NCI-H2196 treated with DMSO at 0.1 percent for 48 hours (cell line): Measurements from ENCODE around the gene HES7.
"Not testable (repeated sequence)": the region's sequence is repeated elsewhere in the genome, so short reads cannot be mapped to it uniquely, and the experiment has no call there.

Source experiments
- DNase-seq: peaks from one replicate; lab custom pipeline; 2025; ENCODE audit not compliant: unreplicated experiment; lab: John Stamatoyannopoulos, UW

Gene HES7

DNA sequence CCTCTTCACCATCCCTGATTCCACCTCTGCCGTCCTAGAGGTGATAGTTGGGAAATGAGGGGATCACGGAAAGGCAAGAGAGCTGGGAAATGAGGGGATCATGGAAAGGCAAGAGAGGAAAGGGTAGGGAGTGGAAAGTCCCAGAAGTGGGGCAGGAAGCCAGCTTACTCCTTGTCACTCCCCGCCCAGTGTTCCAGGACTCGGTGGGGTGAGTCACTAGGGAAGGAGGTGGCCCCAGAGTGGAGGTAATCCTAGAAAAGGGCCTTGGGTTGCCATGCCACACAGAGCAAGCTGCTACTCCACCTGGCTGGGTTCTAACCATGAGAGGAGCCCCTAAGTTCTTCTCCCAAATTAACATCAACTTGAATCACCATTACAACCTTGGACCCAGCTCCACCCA, 20.4 kb downstream of the HES7 start:
- DNase-seq: no peak

DNA sequence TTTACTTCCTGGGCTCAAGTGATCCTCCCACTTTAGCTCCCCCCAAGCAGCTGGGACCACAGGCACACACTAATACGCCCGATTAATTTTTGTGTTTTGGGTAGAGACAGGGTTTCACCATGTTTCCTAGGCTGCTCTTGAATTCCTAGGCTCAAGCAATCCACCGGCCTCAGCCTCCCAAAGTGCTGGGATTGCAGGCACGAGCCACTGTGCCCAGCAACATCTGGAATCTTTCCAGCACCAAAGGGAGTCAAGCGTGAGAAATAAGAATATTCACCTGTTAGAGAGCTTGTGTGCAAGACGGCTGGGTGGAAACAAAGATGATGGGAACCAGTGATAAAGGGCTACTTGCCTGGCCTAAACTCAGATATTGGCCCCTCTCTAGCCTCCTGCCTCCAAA, 22.2 kb downstream of the HES7 start:
- DNase-seq: no peak

DNA sequence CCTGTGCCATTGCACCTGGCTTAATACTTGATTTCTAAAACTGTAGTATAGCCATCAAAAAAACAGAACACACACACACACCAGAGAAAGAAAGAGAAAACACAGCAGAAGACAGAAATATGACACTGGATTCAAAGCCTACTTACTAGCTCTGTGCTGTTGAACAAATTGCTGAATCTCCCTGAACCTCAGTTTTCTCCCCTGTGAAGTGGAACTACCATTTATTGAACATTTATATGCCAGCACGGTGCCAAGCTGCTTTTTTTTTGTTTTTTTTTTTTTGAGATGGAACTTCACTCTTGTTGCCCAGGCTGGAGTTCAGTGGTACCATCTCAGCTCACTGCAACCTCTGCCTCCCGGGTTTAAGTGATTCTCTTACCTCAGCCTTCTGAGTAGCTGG, 23.1 kb downstream of the HES7 start:
- no peak for DNase-seq

DNA sequence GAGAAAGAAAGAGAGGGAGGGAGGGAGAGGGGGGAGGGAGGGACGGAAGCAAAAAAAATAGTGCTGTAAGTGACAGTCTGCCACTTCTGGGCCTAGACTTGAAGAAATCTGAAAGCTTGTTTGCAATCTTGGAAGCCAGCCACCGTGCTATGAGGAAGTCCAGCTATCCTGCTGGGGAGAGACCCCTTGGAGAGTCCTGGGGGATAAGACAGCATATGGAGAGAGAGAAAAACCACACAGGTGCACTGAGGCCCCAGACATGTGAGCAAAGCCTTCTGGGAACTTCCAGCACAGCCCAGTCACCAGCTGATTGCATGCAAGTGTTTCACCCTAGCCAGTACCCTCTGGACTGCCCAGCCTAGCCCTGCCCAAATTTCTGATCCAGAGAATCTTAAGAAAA, 23.8 kb downstream of the HES7 start:
- DNase-seq: no peak

DNA sequence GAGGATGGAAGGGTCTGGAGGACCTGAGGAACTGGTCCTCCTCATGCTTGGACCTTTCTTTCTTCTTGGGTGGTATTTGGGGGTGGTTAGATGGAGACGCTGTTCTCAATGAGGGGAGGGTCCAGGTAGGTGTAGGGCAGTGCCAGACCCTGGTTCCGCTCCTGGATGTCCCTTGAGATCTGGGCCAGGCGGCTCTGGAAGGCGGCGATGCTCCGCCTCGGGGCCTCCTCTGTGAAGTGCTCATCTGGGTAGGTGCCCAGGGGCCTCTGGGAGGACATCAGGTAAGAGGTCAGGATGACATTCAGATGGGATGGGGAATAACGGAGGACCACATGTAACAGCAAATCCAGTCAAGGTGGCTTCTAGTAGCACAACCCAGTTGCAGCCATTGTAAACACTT, 27.4 kb downstream of the HES7 start:
- DNase-seq: no peak

DNA sequence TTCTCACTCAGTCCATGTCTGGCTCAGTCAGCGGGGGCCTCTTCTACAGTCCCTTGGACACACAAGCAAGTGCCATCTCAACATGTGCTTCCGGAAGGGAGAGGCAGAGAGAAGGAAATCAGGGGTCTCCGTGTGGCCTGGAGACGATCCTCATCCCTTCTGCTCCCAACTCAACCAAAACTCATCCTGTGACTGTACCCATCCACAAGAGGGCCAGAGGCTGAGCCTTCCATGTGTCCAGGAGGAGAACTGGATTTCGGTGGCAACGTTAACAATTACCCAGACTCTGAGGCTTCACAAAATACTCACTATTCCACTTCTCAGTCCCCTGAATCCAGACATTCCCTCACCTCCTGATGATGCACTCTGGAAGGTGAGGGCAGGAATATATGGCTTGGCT, 28.5 kb downstream of the HES7 start:
- DNase-seq: no peak

DNA sequence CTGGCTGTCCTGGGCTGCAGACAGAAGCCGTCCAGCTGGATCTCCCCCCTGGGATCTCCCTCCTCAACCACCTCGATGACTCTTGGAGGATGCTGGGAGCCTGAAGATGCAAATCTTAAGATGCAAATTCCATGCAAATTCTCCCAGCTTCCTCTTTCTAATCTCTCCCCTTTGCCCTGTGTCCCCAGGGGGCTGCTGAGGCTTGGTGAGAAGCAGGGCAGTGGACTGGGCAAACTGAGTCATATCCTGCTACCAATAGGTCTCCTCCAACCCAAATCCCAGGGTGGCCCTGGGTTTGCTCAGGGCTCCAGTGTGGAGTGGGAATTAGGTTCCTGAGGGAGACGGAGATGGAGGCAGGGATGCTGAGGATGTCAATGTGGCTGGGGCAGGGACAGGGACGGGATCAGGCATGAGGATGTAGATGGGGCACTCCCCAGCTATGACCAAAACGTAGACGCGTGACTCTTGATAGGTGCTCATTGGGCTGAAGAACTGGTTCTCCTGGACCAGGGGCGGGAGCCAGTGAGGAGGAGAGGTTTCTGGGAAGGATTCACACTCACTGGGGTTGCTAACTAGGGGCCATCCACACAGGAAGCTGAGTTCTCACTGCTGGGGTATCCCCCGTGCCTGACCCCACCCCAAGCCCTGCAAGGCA, 32.7 kb downstream of the HES7 start:
- DNase-seq: no peak

DNA sequence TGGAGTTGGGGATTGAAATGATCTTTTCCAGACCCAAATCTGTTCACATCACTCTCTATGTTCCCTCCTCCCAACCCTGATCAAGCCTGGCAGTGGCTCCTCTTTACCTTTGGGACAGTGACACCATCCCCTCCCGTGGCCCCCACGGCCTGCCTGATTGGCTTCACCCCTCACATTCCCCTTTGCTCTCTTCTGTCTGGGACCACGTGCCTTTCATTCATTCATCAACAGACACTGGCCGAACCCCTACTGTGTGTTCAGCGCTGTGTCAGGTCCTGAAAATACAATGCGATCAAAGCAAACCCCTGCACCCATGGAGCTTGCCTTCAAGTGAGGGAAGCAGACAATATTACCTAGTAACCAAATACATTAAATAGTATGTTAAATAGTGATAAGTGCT, 34.2 kb downstream of the HES7 start:
- no peak for DNase-seq

DNA sequence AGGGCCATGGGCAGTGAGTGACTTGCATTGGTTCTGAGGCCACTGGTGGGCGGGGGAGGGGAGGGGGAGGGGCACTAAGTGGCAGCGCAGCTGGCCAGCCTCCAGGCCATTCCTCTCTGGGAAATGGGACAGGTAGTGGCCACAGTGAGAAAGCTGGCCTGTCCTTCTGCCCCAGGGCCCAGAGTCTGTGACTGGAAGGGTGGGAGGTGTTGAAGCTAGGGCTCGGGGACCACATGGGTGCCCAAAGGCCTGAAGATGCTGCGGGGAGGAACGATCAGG, 36.0 kb downstream of the HES7 start:
- DNase-seq: no peak

DNA sequence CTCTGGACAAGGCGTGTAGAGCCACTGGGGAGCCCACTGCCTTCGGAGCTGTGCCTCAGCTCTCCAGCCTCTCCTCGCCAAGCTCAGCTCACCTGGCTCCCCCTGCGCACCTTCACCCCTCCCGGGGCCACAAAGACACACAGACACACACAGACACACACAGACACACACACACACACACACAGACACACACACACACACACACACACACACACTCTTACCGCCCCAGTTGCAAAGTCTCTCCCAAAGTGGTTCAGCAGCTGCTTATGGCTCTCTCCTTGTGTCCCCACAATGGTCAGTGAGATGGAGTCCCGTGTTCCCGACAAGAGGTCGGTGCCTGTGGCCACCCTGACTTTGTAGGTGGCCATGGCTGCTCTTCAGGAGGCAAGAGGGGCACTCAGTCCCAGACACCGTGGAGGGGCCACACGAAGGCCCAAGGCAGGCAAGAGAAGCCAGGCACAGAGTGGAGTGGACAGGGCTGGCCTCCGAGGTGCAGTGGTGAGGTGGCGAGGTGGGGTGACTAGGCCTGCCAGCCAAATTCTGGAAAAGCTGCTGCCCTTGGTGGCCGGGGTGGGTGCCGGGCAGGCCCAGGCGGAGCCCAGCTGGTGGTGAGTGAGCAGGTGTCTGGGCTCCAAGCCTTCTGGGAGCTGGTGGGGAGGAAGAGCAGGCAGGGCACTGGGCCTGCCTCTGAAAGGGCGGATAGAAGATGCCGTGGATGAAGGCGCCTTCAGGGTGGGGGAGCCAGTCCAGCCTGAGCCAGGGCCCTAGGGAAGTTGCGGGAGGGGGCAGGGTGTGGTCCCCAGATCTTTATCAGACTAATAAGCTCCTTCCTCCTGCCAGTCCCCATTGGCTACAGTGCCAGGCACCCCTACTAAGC, 36.6 kb downstream of the HES7 start, which contains the start of gene ALOX12B:
ALOX12B (minus strand) TSS at position 642 of the 877 bp plus-strand sequence; CDS start at position 368, 274 bp downstream.
- no peak for DNase-seq

DNA sequence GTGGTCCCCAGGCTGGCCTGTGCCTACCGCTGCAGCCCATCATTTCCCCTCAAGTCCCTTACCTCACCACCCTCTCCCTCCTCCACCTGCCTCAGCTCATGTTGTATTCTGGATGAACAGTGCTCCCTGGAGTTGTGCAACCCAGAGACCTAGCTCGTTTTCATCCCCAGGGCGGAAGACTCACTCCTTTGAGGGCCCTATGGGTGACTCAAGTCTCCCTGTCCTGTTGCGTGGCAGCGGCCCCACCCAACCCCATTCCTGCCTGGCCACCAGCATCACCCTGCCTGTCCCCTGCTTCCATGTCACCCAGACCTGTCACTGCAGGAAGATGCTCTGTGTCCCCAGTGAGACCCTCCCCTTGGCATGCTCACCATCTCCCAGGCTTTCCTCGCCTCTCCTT, 39.7 kb downstream of the HES7 start:
- no peak for DNase-seq

DNA sequence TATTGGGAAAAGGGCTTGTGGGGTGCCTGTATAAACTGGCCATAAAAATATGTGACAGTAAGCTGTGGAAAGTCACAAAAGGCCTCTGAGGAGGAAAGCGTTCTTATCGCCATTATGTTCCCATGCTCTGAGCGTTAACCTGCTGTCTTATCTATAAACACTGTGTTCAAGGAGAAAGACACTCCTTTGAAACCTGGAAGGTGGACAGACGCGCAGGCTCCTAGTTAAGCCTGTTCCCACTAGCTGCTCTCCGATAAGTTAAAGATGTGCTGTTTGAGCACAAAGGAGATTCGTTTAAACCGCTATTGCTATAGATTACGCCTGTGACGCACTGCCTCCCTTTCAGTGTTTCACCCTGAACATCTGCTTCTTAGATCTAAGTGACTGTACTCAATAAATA, 41.6 kb downstream of the HES7 start:
- no peak for DNase-seq

DNA sequence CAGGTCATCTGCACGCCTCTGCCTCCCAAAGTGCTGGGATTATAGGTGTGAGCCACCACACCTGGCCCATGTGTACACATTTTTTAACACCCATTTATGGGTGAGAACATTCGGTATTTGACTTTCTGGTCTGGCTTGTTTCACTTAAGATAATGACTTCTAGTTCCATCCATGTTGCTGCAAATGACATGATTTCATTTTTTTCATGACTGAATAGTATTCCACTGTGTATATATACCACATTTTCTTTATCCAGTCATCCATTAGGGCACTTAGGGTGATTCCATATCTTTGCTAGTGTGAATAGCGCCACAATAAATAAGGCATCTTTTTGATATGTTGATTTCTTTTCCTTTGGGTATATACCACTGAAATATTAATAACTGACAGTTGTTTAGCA, 42.0 kb downstream of the HES7 start:
- DNase-seq: no peak

DNA sequence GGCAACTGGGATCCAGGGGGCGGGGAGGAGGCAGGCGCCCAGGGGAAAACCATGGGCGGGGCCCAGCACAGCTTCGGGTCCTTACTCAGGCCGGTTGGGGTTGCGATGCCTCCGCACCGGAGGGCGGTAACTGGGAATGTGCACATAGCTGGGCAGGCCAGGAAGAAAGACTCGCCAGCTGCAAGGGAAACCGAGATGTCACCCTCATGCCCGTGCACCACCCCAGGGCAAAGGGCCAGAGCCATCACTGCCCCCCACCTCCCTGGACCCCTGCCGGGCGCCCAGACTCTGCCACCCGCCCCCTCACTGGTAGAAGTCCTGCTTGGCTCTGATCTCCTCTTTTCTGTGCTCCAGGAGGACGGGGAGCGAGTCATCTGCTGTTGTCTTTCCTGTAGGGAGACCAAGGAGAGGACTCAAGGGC, 43.1 kb downstream of the HES7 start:
- no peak for DNase-seq

DNA sequence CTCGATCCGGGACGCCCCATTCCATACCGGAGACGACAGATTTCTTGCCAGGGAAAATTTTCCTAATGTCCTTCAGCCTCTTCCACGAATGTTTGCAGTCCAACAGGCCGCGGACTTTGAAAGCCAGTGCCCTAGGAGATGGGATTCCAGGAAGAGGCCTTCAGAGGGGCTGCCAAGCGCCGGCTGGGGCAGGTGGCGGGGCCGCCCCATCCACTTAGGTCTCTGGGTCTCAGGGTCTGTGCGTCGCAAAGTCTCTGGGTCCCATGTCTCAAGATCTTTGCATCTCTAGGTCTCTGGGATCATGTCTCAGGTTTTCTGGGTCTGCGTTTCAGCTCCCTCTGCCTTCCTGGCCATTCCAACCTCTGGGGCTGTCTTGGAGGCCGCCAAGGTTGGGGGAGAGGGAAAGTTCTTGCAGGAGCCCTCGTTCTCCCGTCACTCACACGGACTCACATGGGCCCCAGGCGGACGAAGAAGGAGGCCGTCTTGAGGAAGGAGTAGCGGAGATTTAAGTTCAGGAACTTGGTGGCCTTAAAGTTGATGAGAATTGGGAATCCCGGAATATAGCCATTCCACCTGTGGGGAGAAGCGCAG, 43.6 kb downstream of the HES7 start:
- DNase-seq: no peak

DNA sequence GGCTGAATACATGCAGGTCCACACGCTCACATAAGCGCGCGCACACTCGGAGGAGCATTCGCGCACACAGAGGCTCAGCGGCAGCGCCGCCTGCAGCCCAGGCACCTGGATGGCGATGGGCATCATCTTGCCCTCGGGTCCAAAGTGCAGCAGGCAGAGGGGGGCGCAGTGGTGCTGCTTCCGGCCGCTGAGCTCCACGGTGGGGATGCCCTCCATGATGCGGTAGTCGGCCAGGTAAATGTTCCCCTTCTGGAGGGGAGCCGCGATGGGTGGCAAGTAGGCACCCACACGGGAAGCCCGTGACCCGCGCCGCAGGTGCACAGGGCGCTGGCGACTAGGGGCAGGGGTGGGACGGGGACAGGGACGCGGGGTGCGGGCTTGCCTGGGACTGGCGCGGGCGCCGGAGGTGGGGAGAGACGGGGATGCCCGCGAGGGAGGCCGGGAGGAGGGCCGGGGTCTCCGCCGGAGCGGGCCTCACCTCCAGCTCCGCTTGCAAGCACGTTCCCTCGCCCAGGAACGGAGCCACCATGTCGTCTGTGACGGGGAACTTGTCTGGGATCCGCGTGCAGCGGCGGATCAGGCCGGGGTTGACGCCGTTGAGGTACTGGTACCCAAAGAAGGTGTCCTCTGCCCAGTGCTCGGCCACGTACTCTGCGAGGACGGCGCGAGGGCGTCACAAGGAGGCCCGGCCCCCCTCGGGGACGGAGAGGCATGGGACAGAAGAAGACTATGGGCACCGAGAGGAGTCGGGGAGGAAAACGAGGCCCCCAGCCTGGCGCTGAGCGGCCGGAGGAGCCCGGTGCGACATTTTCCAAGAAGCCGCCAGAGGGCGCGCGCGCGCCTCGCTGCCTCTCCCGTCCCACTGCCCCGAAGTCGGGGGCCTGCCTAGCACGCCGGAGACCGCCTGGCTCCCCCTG, 44.4 kb downstream of the HES7 start:
- DNase-seq: peak; percentile 37

DNA sequence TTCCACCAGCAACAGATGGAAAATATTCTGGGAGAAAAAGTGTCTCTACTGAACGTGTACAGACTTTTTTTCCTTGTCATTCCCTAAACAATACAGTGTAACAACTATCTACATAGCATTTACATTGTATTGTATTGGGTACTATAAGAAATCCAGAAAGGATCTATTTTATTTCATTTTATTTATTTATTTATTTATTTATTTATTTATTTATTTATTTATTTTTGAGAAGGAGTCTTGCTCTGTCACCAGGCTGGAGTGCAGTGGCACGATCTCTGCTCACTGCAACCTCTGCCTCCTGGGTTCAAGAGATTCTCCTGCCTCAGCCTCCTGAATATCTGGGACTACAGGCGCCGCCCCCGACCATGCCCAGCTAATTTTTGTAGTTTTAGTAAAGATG, 46.0 kb downstream of the HES7 start:
- not testable (repeated sequence) for DNase-seq

DNA sequence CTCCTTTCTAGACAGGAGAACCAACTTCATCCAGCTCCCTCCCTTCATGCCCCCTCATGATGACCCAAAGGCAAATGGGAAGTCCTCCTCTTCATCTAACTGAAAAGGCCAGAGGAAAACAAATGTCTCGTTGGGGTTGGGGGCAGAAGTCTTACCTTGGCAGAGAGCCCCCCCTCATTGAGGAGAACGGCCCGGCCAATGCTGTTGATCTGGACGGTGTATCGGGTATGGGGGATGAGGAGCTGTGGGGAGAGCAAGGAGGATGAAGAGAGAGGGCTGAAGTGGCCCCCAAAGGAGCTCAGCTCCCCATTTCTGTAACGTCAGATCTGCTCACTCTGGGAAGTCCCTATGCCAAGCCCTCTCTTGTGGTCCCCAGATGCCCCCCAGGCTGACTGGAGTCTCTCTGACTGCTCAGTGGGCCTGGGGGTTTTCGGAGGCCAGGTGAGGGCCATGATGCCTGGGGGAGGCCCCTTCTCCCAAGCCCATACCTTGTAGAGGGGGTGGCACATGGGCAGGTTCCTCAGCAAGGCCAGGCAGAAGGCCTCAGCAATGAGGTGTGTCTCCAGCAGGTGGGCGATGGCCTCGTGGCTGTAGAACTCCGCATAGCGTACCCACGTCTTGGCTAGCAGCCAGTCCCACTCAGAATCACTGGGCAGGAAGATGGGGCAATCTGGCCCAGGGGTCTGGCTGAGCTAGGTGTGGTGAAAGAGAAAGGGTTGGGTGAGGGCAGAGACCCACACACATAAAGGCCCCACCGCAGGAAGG, 47.2 kb downstream of the HES7 start:
- no peak for DNase-seq

DNA sequence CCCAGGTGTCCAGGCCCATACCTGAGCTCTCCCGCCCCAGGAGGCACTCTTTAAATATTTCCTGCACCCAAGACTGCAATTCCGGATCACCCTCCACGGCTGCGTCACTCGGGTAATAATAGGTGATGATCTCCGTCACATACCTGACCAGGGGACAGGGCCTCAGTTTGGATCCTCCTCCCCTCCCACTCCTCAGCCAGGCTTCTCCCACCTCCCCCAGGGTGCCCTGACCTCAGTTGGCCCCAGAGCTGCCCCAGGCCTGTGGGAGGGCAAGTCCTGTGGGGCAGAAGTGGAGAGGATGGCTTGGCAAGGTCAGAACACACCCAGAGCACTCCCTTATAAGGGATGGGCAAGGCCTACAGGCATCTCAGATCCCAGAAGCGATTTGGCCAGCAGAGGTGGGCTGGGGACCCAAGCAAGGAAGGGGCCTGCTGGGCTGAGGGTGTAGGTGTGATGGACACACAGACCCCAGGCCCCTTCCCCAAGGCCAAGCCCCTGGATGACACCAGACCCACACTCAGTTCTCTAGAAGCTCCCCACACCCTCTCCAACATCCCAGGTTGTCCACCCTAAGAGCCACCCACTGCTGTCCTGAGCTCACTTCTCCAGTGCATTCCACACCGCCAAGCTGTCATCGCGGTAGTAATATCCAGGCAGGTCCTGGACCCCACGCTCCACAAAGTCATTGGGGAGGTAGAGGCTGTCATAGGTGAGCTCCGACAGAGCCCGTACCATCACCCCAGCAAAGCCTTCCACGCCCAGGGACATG, 48.1 kb downstream of the HES7 start:
- DNase-seq: no peak

DNA sequence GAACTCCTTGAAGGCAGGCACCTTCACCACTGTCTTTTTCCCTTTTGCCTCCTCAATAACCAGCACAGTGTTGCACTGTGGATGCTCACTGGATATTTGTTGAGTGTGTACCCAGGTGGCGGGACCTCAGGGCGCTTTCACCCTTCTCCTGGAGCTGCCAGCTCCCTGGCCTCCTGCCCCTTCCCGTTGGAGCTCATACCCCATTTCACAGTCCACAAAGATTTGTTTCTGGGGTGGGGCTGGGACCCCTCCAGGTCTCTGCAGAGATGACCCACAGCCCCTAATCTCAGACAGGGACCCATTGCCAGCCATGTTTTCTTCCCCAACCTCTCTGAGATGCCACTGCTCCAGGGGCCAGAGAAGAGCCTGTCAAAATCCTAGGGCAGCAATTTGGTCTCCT, 48.8 kb downstream of the HES7 start:
- no peak for DNase-seq
